AG04450 (cell line): ENCODE data around the gene ZNF146. TPM values are rescaled to one million over a fixed set of nuclear protein-coding genes. Genes with fewer than 3 reads are reported as not detected.
"Not testable (repeated sequence)": the region's sequence is repeated elsewhere in the genome, so short reads cannot be mapped to it uniquely, and the experiment has no call there.

Experiments used
- CTCF ChIA-PET: fragments of 300-600, 350-600 bp; formaldehyde crosslinking; extraction: SDS; loops from one replicate; lab custom pipeline; 2022; ENCODE audit warnings: antibody characterized with exemption, inconsistent platforms; lab: Charles Lee
- POLR2A ChIA-PET: fragments of 350-600 bp; formaldehyde crosslinking; extraction: SDS; loops from one replicate; lab custom pipeline; 2021; ENCODE audit warnings: antibody characterized with exemption, inconsistent platforms; lab: Yijun Ruan, JAX
- DNase-seq: peaks from one replicate; pipeline ENCODE4 v3.0.0-alpha.2; 2011; ENCODE audit warnings: low read depth, low spot score
- H3K27ac ChIP-seq: one replicate; pipeline ENCODE4 v1.5.1; 2012; ENCODE audit warnings: low read depth, low read length, control low read depth
- H3K27me3 ChIP-seq: one replicate; pipeline ENCODE4 v1.6.0; 2012; ENCODE audit warnings: low read length; ENCODE audit not compliant: control insufficient read depth, insufficient read depth
- H3K4me3 ChIP-seq: 2 replicates; pipeline ENCODE4 v1.5.1; 2011; ENCODE audit warnings: mild to moderate bottlenecking, low read depth, low read length, control low read depth
- H3K9me3 ChIP-seq: 2 replicates; pipeline ENCODE4 v1.5.1; 2012; ENCODE audit warnings: low read length; ENCODE audit not compliant: control insufficient read depth, insufficient read depth
- CTCF ChIP-seq: IDR thresholded peaks from 2 replicates; pipeline ENCODE4 v1.5.1; 2011; ENCODE audit warnings: low read depth, low read length, control low read depth, inconsistent platforms
- polyA minus RNA-seq: library from RNA; depleted of rRNA, polyadenylated mRNA; stranded (reverse); fragments of >200 nt; gene quantifications from 2 replicates; pipeline ENCODE4 v1.2.3, GENCODE V29; 2011; rRNA and poly(A)+ RNA removed
- polyA plus RNA-seq: library from polyadenylated mRNA; depleted of rRNA; stranded (reverse); fragments of >200 nt; gene quantifications from 2 replicates; pipeline ENCODE4 v1.2.3, GENCODE V29; 2011; rRNA removed

Gene ZNF146
- polyA plus RNA-seq, result 82.2 and 107 TPM in 2 replicates
- 49.0 and 78.7 TPM in 2 replicates for polyA minus RNA-seq

- Histone ChIP-seq H3K4me3 (peak within 1 kb of the TSS; percentile 96), H3K9me3 (peaks cover 15% of the 10 kb centered on the region), H3K27me3 (no peaks in the 10 kb centered on the region), H3K27ac (peak within 1 kb of the TSS; percentile 98)
- POLR2A ChIA-PET, result interaction anchor here (0.5 to 1.3 kb wide), 13 partner anchors 10 to 1156 kb away, joined by 3 to 9 read pairs (median 3); partner anchors contain the start of genes CAPNS1, POLR2I, ZNF527 and ZNF566
- TF ChIP-seq CTCF, result no peak
- peak; percentile 97 for DNase-seq
- CTCF ChIA-PET, result interaction anchor here (1.3 kb wide), 1 partner anchor 87 kb away, joined by 4 read pairs; no protein-coding TSS in a partner anchor
These were observed at the start of gene ZNF146, which contains the start of gene ZNF565 for GRCh38 chr19:36214386-36215275. Gene ZNF146 (plus strand): TSS chr19:36215106. CDS start chr19:36236441, 21,335 bp downstream. Gene ZNF565 (minus strand): TSS chr19:36214665. CDS start chr19:36201985, 12,680 bp downstream.

- no peak for TF ChIP-seq CTCF
- Histone ChIP-seq H3K4me3 (no peak overlapping the region), H3K27me3 (no peaks in the 10 kb centered on the region), H3K27ac (no peak overlapping the region), H3K9me3 (no peaks in the 10 kb centered on the region)
- POLR2A ChIA-PET, result interaction anchor here (0.5 to 1.1 kb wide), 3 partner anchors 10 to 155 kb away, joined by 3 to 8 read pairs (median 3); partner anchors contain the start of gene ALKBH6
- CTCF ChIA-PET, result interaction anchor here (0.8 to 5.5 kb wide), 7 partner anchors 10 to 237 kb away, joined by 3 to 52 read pairs (median 3); partner anchors contain the start of genes POLR2I and TBCB
- DNase-seq, result no peak
These were observed 45.7 kb upstream of the ZNF146 start for GRCh38 chr19:36169084-36169760.

GRCh38 chr19:36172852-36173251 lies 42.1 kb upstream of the ZNF146 start:
- ChIA-PET POLR2A (interaction anchor here (0.6 to 0.7 kb wide), 2 partner anchors 30 to 44 kb away, joined by 4 to 11 read pairs; no protein-coding TSS in a partner anchor), CTCF (interaction anchor here (0.6 to 2.1 kb wide), 4 partner anchors 45 to 389 kb away, joined by 3 to 10 read pairs (median 6); no protein-coding TSS in a partner anchor)
- no peak for TF ChIP-seq CTCF
- Histone ChIP-seq H3K27ac (no peak overlapping the region), H3K9me3 (no peaks in the 10 kb centered on the region), H3K27me3 (no peaks in the 10 kb centered on the region), H3K4me3 (no peak overlapping the region)
- DNase-seq, result no peak

GRCh38 chr19:36173846-36174245 lies 41.1 kb upstream of the ZNF146 start:
- ChIA-PET POLR2A (interaction anchor here (0.6 to 0.7 kb wide), 2 partner anchors 43 to 132 kb away, joined by 3 to 6 read pairs; no protein-coding TSS in a partner anchor), CTCF (interaction anchor here (2.1 kb wide), 1 partner anchor 46 kb away, joined by 10 read pairs; no protein-coding TSS in a partner anchor)
- DNase-seq, H3K9me3 ChIP-seq, H3K4me3 ChIP-seq, H3K27me3 ChIP-seq, H3K27ac ChIP-seq: not testable (repeated sequence)

- H3K27me3 ChIP-seq, H3K4me3 ChIP-seq, H3K27ac ChIP-seq, POLR2A ChIA-PET, H3K9me3 ChIP-seq, DNase-seq: not testable (repeated sequence)
- CTCF ChIA-PET, result interaction anchor here (1.0 kb wide), 1 partner anchor 10 kb away, joined by 3 read pairs; no protein-coding TSS in a partner anchor
These were observed 35.8 kb upstream of the ZNF146 start for GRCh38 chr19:36179077-36179476.
